T-helper 2 cell treated with Interferon-gamma antibody and Interleukin-4, amounts not matched to agents 100 ng/mL and 5 ng/mL, for 36 hours (primary cell): ENCODE data around the gene BCL6. TPM values are rescaled to one million over a fixed set of nuclear protein-coding genes. Genes with fewer than 3 reads are reported as not detected.

Experiments
- intact Hi-C: fragments of 100-400 bp; cut with micrococcal nuclease; formaldehyde crosslinking; loops from one replicate; pipeline ENCODE4 v1.15.1; 2023
- total RNA-seq: library from RNA; stranded (reverse); gene quantifications from 2 replicates; pipeline ENCODE4 v1.2.3, GENCODE V29; 2022

The BCL6 gene
- total RNA-seq, 1 donor from 2014 or later, result 12.8 TPM

DNA sequence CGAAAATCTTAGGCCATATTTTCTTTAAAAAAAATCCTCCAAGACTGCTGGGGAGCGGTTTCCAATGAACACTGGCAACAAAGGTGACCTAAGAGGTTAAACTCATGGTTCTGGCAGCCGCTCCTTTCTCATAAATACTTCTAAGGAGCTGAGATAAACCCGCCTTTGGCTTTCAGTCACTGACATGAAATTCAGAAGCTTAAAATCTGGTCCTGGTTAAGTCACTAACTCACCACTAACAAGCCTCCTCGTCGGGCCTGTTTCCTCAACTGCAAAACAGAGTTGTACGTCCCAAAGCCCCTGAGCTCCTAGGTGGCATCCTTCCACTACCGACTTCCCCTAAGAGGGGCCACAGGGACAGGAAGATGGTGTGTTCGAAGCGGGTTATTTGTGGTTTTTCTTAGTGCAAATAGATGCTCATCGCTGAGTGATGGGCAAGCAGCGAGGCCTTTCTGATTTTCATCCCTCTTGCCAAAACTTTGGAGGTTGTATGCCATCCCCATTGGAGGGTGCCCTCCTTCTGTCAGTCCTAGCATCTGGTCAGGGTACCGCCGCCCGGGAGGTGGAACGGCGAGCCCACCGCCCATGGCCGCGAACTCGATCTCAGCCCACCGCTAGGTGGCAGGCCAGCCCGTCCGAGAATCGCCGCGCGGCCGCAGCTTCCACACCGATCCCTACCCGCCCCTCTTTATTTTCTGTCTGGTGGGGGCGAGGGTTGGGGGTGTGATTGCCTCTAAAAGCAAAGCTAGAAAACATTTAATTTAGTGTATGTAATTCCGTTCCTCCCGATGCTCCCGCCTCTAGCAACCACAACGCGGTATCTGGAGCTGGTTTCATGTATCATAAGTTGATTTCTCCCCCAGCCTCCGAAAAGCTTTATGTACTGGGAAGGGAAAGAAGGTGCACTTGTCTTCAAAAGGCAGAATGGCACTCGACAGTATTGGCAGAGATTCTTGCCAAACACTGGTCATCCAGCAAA lies 4.6 kb downstream of the BCL6 start:
- intact Hi-C loops, result loop anchor here (1.0 to 5.0 kb wide), 9 partner anchors 414 to 1582 kb away; partner anchors contain the start of gene LPP

DNA sequence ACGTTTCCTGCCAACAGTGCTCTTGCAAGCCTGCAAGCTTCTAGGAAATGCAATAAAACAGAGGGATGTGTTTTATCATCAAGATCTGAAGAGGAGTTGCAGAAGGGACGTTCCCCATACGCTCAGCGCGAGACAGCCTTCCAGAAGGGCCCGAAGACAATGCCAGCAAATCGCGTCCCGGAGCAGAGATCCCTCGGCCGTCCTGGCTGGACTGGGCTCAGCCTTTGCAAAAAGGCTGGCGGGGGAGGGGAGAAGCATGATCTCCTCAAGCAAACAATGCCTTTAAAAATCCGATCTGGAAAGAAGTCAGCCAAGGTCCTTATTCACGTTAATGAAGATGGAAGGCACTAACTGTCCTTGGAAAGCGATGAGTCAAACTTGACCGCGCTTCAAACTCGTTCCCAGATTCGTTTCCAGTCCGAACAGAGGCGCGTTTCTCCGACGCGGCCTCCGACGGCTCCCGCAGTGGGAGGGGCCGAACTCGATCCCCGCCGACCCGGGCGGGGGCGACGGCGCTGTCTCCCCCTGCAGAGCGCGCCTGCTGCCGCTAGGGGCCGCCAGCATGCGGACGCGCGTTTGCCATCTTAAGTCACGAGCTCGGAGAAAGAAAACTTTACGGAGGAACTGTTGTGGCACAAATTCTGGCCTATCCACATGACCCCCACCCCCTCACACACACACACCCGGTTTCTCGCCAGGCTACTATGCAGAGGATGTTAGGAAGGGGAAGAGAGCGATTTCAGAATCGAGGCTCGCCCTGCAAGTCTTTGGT lies 5.5 kb downstream of the BCL6 start:
- intact Hi-C loops, result loop anchor here (1.0 to 5.0 kb wide), 9 partner anchors 415 to 1583 kb away; partner anchors contain the start of gene LPP

DNA sequence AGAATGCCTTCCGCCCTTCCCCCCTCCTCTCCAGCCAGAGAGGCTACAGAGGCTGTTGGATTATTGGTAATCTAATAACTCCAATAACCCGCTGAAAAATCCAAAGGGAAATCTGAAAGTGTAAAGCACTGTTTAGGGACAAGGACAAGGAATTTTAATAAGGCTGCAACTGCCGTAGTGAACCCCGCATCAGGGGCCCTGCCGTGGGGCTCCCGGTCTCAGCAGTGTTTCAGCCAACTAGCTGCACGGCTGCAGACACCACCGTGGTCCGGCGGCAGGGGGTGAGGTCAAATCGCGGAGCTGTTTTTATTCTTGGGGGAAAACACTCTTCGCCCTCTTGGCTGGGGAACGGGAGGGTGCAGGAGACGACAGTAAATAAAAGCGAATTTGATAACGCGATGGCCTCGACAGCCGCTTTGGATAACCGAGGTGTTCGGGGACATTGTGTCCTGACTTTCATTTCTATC lies 6.1 kb downstream of the BCL6 start:
- intact Hi-C loops, result loop anchor here (1.0 to 2.0 kb wide), 2 partner anchors 926 to 1215 kb away; no protein-coding TSS in a partner anchor

DNA sequence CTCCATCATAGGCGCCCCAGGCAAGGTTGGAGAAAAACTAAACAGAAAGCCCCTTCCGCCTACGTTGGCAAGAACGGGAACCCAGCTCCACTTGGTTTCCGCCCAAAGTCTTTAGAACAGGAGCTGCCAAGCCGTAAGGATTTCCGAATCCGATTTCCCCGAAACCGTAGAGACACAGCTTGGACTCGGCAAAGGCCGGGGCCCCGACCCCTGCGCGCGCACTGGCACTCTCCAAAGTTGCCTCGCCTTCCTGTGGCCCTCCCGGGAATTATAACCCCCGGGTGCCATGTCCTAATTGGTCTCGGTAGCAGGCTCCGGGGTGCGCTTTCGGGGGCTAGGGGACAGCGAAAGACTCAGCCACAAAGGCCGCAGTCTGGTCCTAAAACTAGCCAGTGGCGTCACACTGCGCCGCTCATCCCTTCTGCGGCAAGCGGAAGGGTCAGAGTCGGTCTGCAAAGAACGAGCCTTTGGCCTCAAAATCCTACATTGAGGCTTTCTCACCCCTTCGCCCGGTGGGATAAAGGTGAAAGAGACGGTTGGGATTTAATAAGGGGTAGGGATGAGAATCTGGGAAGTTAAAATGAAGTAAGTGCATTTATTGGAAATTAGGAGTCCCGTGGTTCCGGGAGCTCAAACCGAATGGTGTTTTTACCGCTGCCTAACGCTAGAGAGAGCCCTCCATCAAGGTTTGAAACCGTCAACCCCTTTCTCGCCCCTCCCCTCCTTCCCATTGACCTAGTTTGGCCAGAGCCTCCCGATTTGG lies 6.8 kb downstream of the BCL6 start:
- intact Hi-C loops, result loop anchor here (1.0 to 2.0 kb wide), 4 partner anchors 926 to 1303 kb away; no protein-coding TSS in a partner anchor

DNA sequence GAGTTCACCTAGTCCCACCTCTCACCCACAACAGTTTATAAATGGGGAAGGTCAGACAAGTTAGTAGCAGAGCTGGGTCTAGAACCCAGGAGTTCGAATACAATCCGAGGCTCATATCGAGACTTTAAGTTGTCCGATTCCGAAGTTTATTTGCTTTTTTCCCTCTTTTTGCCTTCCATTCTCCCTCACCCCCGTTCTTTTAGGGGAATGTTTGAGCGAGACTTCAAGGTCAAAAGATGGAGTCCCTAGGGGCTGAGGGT lies 7.3 kb downstream of the BCL6 start:
- intact Hi-C loops, result loop anchor here (1.0 to 2.0 kb wide), 3 partner anchors 927 to 1303 kb away; no protein-coding TSS in a partner anchor

DNA sequence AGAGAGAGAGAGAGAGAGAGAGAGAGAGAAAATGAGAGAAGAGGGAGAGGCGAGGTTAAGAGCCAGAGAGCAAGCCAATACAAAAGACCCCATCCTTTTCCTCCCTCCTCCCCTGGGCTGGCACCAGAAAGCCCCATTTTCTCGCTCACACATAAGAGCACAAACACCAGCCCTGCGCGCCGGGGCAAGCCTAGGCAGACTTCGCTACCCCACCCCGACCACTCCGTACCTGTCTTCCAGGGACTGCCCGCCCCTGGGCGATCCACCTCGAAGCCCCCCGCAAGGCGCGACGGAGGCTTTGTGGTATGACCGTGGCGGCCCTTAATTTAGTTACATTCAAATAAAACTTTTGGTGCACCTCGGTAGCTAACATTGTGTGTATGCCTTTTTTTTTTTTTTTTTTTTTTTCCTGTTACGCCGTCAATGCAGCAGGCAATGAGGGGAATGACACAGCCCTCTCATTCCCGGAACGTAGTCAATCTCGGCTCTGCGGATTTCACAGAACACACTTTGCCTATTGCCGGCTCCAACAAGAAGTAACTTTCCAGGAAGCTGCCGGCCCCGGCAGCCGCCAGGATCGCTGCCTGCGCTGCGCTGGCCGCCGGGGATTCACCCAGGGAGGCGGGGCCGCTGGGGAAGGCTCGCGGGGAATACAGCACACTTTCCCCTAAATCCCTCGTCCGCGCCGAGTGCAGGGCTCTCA lies 7.7 kb downstream of the BCL6 start:
- intact Hi-C loops, result loop anchor here (1.0 to 2.0 kb wide), 3 partner anchors 927 to 1304 kb away; no protein-coding TSS in a partner anchor

DNA sequence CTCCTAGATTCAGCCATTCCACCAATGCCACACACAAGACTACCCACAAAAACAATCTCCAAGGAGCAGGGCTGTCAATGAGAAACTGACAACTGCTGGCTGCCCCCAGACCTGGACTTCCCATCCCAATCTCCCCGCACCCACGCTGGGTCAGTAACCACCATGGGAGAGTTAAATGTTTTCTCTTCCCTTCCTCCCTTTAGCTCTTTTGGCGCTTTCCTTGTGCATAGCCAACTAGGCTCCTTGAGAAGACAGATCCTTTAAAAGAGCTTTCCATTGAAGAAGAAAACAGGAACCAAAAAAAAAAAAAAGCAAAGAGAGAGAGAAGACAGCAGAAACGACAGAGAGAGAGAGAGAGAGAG lies 8.3 kb downstream of the BCL6 start:
- intact Hi-C loops, result no loop called here

DNA sequence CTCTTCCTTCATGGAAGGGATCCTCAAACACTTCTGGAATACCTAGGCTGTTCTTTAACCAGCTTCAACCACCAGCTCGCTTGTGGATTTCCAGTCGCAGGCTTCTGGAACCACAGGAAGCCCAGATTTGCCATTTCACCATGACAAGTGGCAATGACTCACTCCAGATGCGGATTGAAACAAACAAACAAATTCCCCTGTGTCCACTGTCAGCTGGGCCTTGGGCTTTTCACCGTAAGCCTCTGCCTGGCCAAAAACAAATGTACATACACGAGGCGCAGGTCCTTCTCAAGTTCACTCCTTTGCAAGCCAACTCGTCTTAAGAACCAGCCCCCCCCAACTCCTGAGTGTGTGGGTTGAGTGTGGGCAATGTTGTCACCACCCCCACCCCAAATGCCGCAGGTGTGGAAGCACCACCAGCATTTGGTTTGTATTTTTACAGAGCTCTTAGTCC lies 8.8 kb downstream of the BCL6 start:
- intact Hi-C loops, result no loop called here

DNA sequence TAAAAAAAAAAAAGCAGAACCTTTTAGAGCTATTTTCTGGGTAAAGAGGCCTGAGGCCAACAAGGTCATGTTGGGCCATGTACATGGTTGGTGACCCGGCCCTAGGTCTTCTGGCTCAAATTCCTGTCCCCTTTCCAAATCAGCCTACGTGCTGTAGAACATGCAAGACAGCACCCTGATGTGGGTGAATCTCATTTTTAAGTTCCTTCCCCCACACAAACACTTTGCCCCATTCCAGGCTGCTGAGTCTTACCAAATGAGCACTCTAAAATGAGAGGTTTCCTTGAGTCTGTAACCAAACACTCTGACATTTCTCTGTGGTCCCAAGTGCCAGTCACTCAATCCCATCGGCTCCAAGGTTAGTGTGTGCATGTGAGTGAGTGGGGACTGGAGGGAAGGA lies 9.4 kb downstream of the BCL6 start:
- intact Hi-C loops, result no loop called here

DNA sequence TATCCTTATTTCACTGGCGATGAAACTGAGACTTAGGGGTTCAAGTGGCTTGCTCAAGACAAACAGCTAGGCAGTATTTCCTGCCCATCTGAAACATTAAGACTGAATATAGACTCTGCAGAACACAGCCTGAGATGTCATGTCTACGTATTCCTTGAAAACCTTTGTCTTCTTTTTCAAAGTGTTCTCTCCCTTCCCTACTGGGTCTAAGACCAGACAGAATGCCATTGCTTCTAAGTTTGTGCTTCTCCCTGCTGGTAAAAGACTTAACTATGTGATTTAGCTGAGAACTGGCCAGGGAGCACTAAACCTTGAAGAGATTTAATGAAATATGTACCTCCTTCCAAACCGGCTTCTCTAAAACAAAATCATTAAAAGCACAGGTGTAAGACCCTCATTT lies 9.9 kb downstream of the BCL6 start:
- intact Hi-C loops, result no loop called here

DNA sequence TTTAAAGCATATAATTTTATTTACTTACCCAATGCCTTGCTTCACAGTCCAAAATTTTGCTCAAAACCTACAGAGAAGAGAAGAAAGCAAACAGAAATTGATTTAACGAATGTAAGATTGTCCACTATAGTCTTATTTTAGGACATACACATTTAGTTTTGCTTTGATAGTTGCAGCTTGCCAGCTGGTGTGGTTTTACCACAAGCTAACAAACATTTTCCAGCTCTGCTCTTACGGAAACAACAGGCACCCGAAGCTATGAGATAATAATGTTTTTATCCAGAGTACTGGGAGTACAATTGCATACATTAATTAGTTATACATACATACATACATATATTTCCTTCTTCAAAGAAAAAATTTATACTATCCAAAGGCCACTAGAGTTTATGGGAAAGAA lies 10.4 kb downstream of the BCL6 start:
- intact Hi-C loops, result no loop called here

DNA sequence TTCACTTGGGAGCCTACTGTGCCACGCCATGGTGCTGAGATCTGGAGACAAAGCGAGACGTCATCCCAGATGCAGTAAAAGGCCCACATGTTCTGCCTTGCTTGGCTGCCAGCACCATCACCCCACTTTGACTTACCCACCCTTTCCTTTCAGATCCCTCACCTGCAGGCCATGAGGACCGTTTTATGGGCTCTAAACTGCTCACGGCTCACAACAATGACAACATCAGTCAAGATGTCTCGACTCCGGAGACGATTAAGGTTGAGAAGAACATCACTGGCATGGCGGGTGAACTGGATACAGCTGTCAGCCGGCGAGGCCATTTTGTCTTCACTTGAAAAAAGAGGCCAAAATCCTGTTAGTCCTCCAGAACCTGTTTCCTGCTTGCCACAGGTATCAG lies 11.9 kb downstream of the BCL6 start:
- intact Hi-C loops, result no loop called here

DNA sequence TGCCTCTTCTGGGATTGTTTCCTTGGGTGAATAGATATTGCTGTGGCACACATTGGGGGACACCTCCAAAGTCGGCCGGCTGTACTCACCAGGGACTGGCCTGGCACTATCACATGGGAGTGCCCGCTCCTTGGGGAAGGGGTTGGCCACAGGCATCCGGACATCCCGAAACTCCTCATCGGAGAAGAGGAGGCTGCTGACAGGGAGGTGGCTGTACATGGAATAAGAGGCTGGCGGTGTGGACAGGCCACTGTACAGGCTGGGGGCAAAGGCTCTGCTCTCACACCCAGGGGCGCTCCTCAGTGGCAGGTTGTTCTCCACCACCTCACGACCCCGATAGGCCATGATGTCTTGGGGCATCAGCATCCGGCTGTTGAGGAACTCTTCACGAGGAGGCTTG lies 15.7 kb downstream of the BCL6 start:
- intact Hi-C loops, result no loop called here

DNA sequence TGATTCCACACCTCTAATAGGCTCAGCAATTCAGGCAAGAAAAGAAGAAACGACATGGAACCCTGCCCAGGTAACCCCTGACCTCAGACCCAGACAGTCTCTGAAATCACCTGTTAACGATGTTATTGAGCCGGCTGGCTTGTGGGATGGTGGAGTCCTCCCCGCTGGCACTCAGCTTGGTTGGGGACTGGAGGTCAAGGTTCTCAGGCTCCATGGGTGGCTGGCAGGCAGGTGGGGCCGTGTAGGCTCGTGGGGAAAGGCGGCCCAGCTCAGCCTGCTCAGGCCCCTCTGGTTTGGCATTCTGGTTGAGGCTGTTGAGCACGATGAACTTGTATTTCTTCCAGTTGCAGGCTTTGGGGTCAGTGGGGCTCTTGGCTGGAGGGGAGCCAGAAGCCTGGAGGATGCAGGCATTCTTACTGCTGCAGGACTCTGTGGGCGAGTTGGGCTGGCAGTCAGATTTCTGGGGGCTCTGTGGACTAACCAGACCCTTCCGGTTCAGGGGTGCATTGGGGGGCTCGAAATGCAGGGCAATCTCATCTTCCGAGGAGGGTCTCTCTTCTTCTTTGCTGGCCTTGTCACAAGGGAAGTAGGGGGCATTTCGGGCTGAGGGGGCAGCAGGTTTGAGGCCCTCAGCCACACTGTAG lies 16.2 kb downstream of the BCL6 start:
- intact Hi-C loops, result no loop called here

DNA sequence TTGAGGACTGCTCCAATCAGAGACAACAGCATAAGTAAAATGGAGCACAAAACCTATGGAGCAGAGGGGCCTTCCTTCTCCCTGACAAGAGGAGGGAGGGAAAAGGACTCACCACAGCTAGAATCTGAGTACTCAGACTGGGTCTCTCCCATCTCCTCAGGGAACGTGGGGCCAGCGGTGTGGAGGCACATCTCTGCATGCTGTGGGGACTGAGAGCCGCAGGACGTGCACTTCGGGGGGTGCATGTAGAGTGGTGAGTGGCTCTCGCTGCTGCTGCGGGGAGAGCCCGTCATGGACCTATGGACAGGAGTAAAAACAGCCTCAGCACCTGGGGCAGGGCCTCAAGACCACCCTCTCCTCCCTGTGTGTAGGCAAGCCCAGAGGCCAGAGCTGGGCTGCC lies 17.0 kb downstream of the BCL6 start:
- intact Hi-C loops, result no loop called here

DNA sequence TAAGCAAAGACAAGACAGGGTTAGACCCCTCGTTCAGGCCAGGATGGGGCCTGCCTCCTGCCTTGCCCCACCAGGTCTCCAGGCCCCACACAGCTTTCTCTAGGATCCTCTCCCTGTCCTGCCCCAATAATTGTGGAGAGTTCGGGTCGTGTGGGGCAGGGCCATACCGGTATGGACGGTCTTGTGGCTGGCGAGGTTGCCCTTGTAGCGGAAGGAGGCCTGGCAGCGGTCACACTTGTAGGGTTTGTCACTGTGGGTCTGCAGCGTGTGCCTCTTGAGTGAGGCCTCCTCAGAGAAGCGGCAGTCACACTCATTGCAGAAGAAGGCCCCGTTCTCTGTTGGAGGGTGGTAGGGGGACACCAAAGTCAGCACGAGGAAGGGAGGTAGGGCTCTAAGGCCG lies 18.7 kb downstream of the BCL6 start:
- intact Hi-C loops, result no loop called here

DNA sequence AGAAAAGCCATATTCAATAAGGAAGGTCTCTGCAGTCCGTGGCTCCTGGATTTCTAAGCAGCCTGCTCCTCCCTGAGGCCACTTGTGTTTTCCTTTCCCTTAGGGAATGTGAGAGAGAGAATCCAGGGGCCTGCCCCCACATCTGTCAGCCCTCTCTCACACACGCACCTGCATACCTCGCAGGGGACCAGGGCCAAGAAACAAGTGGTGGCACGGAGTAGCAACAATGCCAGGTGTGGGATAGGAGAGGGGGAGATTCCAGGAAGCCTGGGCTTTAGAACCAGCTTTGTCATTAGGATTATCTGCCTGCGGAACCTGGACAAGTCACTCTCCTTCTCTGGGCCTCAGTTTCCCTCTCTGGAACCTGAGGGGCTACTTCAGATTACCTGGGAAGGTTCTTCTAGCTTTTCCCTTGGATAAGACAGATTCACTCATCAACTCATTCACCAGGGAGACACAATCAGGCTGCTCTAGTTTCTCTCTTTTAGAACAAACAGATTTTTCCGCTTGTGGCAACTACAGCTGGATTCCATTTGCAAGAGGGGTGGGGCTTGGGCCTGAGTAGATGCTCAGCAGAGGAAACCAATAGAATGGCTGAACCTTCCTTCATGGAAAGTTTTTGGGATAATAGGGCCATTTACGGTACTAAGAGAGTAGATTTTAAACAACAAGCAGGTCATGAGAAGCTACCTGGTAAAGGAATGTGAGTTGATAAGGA lies 19.5 kb downstream of the BCL6 start:
- intact Hi-C loops, result no loop called here

DNA sequence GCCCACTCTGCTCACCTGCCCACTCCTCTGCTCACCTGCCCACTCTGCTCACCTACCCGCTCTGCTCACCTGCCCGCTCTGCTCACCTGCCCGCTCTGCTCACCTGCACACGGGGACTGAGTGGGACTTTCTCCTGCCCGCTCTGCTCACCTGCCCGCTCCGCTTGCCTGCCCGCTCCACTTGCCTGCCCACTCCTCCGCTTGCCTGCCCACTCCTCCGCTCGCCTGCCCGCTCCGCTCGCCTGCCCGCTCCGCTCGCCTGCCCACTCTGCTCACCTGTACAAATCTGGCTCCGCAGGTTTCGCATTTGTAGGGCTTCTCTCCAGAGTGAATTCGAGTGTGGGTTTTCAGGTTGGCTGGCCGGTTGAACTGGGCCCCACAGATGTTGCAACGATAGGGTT lies 20.0 kb downstream of the BCL6 start:
- intact Hi-C loops, result no loop called here

DNA sequence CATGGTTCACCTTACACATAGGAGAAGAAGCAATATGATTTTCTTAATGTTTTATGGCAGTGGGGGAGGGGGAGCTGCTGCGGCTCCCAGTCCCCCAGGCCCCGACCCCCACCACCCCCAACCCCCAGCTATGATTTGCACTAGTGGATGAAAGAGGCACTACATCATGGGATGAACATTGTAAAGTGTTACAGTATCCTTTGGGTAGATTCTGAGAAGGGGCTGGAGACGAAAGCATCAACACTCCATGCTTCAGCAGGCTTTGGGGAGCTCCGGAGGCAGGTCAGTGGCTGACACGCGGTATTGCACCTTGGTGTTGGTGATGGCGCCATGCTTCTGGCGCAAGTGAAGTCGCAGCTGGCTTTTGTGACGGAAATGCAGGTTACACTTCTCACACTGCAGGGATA lies 23.1 kb downstream of the BCL6 start:
- intact Hi-C loops, result no loop called here

DNA sequence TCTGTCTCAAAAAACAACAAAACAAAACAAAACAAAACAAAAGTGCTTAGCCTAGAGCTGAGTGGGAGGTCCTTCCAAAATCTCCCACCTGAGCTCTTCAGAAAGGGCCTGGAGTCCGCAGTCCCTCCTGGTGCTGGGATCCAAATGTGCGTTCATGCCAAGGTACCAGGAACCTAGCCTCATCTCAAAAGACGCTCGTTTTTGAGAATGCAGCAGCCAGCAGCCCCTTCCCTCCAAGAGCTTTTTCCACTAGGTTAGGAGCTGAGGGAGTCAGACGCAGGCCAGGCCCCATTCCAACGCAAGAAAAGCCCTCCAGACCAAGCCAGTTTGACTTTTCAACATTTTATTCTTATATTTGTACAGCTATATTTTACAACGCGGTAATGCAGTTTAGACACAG lies 24.2 kb downstream of the BCL6 start:
- intact Hi-C loops, result no loop called here
